HG02642 (cell line): ENCODE measurements around the gene PDF.
"Not testable (repeated sequence)": the region's sequence is repeated elsewhere in the genome, so short reads cannot be mapped to it uniquely, and the experiment has no call there.

Experiments
- ATAC-seq: cut with Tn5 transposase; IDR thresholded peaks from one replicate; pipeline ENCODE4 v1.9.1; 2021; ENCODE audit warnings: mild to moderate bottlenecking; ENCODE audit not compliant: unreplicated experiment, poor library complexity

Gene PDF

DNA sequence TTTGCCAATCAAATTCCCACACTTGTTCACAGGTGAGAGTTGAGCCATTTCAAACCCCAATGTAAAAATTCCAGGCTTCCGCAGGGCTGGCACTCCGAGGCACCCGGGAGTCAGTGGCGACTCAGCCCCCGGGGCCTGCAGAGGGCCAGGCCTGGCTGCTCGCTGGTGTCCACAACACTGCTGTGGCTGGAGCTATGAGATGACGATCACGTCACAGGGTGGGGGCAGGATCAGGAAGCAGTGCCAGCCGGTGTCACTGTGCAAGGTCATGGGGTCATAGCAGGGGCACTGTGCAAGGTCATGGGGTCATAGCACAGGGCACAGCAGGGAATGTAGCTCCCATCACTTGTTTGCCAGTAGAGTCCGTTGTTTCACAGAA is 11.5 kb downstream of the PDF start:
- ATAC-seq, result no peak

DNA sequence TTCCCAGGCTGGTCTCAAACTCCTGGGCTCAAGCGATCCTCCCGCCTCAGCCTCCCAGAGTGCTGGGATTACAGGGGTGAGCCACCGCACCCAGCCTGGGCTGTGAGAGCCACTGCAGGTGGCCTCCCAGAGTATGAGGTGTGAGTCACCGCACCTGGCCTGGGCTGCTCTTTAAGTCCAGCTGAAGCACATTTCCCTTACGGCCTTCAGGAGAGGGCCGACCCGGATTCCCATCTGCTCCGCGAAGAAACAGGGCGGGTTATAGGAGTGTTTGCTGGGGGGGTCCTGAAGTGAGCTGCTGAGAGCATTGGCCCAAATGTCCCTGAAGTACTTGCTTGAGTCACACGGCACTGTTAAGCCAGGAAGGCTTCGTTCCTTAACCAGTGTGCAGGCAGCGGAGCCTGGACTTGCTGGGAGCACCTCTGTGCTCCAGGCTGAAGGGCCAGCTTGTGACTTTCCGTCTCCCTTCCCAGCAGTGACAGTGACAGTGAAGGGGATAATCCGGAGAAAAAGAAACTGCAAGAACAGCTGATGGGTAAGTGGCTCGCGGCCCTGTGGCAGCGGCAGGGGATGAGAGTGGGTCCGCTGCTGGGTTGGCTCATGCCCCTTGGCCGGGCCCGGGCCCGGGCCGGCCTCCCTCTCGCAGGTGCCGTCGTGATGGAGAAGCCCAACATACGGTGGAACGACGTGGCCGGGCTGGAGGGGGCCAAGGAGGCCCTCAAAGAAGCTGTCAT is 12.0 kb downstream of the PDF start:
- no peak for ATAC-seq

DNA sequence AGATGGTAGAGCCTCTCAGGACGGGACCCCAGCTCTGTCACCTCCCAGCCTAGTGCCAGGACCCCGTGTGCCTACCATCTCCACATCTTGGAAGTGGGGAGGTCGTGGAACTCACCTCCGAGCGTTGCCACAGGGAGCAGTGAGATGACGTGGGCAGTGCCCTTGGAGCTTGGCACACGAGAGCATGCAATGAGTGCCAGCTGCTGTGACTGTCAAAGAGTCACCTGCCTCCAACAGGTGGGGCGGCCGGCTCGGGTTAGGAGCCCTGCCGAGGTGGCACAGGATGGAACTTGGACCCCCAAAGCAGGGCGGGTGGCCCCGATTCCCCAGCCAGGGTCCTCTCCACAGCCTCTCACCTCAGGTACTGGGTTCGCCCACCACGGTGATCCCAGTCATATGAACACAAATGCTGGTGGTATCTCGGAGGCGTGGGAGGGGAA is 13.8 kb downstream of the PDF start:
- no peak for ATAC-seq

DNA sequence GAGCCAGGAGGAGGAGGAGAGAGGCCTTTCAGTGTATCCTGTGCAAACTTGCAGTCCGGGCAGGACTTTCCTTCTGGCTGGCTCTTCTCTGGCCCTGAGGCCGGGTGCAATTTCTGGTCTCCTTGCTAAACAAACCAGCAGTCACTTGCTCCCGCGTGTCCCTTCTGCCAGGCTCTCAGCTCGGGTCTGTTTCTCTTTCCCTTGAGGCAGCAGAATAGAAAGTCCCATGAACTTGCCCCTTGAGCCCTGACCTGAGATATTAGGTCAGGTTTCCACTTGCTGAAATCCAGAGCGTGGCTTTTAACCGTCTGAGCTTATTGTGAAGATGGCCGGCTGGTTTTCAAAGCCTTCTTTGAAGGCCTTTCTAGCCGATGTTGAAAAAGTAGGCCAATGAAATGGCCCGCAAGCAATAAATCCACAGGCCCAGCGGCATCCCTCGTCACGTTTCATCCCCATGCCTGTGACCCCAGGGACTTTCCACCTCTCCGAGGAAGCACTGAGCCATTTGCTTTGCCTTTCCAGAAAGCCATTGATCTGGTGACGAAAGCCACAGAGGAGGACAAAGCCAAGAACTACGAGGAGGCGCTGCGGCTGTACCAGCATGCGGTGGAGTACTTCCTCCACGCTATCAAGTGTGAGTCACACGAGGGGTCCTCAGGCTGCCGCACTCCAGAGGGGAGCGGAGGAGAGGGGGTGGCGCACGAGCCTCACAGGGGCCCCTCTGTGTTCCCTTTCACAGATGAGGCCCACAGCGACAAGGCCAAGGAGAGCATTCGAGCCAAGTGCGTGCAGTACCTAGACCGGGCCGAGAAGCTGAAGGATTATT is 14.7 kb downstream of the PDF start:
- ATAC-seq, result no peak

DNA sequence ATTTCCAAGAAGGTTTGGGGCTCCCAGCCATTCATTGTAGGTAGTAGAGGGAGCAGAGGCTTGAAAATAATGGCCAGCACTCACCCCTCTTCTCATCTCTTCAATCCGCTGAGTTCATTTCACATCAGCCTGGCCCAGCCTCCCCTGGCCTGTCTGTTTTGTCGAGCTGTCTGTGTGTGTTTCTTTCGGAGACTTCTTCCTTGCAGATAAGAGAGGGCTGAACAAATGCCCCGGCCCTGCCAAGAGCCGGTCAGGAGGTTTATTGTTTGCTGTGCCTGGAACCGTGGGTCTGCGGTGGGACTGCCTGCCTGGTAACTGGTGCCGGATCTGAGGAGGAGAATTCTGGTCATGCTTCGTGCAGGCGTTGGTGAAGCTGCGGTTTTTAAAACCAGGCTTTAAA is 15.9 kb downstream of the PDF start:
- no peak for ATAC-seq

DNA sequence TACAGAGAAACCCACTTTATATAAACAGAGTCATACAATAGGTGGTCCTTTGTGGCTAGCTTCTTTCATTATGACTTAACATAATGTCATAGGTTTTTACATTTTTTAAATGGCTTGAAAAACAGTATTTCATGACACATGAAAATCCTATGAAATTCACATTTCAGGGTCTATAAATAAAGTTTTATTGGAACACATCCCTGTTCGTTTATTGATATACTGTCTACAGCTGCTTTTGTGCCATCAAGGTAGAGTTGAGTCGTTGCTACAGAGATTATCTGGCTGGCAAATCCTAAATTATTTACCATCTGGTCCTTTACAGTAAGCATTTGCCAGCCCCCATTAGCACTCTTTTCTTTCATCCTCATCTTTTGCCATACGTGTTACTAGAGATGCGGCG is 16.9 kb downstream of the PDF start:
- no peak for ATAC-seq

DNA sequence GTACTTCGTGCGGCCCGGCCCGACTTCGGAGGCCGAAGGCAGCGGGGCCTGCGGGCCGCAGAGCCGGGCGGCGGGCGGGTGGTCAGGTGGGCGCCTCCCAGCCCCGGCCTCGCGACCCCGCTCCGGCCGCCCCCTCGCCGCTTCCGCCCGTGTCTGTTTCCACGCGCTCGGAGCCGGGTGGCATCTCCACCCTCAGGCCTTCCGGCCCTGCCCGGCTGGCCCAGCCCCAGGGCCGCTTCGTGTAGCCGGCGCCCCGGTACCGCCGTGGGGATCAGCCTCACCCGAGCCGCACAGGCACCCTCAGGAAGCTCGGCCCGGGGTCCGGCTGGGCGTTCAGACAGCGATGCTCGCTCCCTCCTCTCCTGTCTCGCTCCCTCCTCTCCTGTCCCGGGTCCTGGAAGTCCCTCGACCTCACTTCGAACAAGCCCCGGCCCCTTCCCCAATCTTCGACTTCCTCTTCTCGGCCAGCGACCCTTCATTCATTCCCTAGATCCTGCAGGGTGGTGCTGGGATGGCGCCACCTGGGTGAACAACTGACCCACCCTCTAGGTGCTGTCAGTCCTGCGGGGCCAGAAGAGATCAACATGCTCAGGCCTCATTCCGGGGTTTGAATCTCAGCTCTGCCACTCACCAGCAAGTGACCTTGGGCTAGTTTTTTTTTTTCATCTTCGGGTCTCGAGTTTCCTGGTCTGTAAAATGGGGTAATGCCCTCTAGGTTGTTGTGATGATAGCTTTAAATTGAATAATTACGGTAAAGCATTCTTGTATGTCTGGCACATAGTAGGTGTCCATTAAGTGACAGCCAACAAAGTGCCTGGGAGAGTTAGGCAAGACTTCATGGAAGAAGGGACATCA is 18.6 kb downstream of the PDF start:
- ATAC-seq, result peak; percentile 53

DNA sequence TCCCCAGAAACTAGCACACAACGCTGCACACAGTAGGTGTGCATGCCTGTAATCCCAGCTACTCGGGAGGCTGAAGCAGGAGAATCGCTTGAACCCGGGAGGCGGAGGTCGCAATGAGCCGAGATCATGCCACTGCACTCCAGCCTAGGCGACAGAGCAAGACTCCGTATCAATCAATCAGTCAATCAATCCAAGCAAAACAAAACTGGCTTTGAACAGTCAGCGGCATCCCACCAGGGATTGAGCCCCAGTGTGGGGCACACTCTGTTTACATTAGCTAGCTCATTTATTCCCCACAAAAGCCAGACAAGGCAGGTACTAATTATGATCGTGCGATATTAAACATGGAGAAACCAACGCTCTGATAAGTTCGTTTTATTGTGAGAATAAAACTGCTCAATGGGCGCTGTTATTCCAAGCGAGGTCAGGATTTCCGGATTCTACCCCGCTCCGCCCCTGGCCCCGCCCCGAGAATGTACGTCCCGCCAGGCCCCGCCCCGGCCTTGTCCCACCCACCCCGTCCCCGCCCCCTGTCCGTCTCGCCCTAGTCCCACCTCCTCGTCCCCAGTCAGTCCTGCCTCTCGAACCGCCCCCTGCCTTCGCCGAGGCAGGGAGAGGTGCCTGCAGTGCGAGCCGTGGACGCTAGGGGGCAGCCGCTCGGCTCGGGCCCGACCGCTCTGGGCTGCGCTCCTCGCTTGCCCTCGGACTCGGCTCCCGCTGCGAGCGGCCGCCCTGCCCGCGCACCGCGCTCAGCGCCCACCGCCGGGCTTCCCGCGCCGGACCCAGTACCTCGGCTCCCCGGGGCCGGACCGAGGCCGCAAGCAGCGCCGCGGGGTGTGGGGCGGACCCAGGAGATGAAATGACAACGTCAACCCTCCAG is 19.5 kb downstream of the PDF start, which contains the start of gene VPS4A:
Gene VPS4A, plus strand, starts transcription at position 698 of the 880 bp plus-strand sequence. Its CDS starts 162 bp downstream, at position 860.
- ATAC-seq, result peak; percentile 95

DNA sequence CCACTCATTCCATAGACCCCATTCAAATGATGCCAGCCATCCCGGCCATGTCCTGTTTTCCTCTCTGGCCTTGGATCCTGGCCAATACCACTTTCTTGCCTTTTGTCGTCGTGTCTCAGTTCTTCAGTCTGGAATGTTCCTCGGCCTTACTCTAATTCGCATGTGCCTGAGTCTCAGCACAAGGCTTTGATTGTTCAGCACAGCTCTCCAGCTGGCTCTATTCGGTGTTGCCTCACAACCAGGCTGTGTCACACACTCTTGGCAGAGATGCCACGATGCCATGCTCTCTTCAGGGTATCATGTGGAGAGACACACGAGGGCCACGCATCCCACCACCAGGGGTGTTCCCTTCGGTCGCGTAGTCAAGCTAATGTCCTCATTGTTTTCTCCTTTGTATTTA is 21.1 kb downstream of the PDF start:
- ATAC-seq, result no peak

DNA sequence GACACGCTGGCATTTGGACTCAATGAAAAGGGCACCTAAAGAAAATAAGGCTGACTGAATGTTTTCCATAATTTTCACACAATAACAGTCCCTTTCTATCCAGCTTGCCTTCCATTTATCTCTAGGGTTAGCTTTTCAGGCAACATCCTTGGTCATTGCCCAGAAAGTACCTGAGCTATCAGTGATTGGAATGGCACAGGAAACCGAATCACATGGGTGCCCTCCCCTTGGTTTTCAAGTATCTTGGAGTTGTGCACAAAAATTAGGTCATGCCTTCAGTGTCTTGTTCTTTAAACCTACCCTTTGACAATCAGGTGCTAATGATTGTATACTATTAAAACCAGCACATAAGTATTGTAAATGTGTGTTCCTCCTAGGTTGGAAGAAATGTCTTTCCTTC is 22.5 kb downstream of the PDF start:
- no peak for ATAC-seq

DNA sequence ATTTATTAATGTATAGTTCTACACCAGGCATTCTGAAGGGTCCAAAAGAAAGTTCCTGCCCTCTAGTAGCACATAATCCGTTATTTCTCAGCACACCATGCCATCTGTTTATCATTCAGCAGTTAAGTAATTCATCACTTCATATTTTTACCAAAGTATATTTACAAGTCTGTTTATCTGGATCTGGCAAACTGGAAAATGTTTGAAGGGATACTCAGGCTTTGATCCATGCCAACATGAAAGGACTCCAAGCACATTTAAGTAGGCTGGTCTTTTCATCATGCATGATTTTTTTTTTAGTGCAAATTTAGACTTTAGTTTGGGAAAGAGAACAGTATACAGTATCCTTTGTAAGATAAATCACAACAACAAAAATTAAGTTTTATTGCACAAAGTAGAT is 23.3 kb downstream of the PDF start:
- ATAC-seq, result no peak

DNA sequence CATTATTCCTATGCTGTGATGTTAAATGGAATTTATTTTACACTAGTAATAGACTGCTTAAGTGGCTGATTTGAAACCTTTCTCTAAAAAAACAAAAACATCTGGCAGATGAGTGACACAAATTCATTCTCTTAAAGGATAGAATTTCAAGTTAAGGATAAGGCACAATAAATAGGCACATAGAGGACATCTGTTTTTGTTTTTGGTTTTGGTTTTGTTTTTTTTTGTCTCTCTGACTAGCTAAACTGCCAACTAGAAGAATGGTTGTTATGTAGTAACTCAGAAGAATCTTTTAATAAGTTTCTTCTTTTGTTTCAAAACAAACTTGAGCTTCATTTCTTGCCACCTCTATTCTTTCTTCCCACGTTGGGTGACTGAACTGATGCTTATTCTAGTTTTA is 24.4 kb downstream of the PDF start:
- no peak for ATAC-seq

DNA sequence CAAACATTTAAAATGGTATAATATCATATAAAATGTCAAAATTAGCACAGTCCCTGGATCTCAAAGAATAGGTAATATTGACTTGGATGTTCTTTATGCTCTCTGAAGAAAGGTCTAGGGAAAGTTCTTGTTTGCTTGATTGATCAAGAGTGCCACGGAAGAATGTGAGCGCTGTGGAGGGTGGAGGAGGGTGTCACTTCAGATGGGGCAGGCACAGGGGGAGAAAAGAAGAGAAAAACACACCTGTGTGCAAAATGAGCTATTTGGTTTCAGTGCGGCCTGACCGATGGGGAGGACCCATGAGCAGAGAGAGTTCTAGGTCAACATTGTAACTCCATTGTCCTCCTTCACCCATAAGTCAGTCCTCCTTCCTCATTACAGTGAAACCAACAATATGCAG is 28.1 kb downstream of the PDF start:
- no peak for ATAC-seq

DNA sequence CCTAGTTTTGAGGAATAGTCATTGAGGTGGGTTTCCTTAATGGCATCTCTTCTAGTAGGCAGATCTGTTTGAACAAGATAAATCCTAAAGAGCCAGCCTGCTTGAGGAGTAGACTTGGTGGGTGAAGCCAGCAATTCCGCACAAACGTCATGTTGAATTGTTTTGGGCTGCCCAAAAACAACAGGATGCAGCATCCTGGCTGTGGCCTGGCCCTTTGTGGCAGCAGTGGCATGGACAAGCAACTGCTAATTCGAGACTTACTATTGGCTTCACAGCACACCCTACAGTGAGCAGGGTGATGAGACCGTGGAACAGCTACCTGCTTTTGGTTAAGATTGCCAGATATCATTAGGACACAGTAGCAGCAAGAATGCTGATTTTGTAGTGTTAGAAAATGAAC is 28.5 kb downstream of the PDF start:
- no peak for ATAC-seq

DNA sequence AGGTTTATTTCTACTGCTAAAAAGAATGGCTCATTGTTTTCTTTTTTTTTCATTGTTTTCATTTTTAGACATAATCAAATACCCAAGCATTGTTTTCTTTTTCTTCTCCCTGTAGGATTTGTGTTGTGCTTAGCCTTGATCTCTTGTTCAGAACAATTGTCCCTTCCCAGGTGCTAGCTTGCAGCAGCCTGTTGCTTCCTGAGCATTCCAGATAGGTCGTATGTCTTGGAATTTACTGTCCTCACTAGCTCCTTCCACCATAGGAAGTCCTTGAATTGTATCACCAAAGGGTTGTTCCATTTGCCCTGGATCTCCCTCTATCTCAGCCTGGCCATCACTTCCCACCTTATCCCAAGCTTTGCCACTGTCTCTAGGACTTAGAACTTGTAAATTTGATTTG is 29.2 kb downstream of the PDF start:
- ATAC-seq, result no peak

DNA sequence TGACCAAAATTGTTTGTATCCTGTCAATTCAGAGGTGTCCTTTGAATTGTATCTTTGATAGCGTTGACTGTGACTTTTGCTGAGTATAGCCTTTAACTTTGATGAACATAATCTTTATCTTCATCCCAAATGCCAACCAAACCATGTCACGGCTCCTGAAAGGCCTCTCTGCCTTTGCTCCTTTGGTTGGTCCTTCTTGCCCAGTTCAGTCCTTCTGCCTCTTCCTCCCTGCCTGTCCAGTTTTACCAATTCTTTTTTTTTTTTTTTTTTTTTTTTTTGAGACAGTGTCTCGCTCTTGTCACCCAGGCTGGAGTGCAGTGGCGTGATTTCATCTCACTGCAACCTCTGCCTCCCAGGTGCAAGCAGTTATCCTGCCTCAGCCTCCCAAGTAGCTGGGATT is 32.1 kb downstream of the PDF start:
- no peak for ATAC-seq

DNA sequence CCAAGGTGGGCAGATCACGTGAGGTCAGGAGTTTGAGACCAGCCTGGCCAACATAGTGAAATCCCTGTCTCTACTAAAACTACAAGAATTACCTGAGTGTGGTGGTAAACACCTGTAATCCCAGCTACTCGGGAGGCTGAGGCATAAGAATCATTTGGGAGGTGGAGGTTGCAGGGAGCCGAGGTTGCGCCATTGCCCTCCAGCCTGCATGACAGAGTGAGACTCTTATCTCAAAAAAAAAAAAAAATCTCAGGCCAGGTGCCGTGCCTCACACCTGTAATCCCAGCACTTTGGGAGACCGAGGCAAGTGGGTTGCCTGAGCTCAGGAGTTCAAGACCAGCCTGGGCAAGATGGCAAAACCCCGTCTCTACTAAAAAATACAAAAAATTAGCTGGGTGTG is 33.6 kb downstream of the PDF start:
- not testable (repeated sequence) for ATAC-seq

DNA sequence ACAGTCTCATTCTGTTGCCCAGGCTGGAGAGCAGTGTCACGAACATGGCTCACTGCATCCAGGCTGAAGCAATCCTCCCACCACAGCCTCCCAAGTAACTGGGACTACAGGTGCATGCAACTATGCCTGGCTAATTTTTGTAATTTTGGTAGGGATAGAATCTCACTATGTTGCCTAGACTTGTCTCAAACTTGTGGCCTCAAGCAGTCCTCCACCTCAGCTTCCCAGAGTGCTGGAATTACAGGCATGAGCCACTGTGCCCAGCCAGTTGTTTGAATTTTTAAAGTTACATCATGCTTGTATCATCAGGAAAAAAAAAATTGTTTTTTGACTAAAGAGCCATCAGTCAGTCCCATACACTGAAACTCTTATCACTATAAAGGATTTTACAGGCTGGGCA is 36.3 kb downstream of the PDF start:
- no peak for ATAC-seq

DNA sequence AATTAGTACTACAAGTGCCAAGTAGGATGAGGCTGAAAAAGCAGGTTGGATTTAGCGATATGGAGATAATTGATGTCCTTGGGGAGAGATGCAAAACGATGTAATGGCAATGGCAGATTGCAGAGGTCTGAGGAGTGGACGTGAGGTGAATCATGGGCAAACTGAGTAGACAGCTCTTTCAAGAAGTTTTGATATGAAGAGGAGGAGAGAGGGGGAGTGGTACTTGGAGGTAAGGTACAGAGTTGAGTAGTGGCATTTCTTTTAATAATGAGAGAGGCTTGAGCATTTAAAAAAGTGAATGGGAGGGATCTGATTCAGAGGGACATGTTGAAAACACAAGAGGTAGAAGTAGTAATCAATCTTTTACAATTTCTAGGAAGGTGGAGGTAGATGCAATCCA is 37.0 kb downstream of the PDF start:
- no peak for ATAC-seq

DNA sequence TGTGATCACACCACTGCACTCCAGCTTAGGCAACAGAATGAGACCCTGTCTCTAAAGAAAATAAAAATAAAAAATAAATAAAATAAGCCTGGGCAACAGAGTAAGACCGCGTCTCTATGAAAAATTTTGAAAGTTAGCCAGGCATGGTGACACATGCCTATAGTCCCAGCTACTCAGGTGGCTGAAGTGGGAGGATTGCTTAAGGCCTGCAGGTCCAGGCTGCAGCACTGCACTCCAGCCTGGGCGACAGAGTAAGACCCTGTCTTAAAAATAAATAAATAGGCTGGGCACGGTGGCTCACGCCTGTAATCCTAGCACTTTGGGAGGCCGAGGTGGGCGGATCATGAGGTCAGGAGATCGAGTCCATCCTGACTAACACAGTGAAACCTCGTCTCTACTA is 38.7 kb downstream of the PDF start:
- not testable (repeated sequence) for ATAC-seq
